HFF-Myc (cell line): ENCODE data around the gene IFITM2.

Experiments used
- DNase-seq: peaks from one replicate; pipeline ENCODE4 v3.0.0-alpha.2; 2011; ENCODE audit warnings: low read depth; ENCODE audit errors: extremely low read depth
- H3K4me3 ChIP-seq: replicated peaks from 2 replicates; pipeline ENCODE4 v1.5.1; 2011; ENCODE audit warnings: low read depth, mild to moderate bottlenecking, control low read depth, low read length
- TF ChIP-seq, protein P1 (sequence below): IDR thresholded peaks from 2 replicates; pipeline ENCODE4 v1.5.1; 2012; ENCODE audit warnings: mild to moderate bottlenecking, low read depth, low read length, control low read depth; ENCODE audit errors: missing control alignments

IFITM2 gene

DNA sequence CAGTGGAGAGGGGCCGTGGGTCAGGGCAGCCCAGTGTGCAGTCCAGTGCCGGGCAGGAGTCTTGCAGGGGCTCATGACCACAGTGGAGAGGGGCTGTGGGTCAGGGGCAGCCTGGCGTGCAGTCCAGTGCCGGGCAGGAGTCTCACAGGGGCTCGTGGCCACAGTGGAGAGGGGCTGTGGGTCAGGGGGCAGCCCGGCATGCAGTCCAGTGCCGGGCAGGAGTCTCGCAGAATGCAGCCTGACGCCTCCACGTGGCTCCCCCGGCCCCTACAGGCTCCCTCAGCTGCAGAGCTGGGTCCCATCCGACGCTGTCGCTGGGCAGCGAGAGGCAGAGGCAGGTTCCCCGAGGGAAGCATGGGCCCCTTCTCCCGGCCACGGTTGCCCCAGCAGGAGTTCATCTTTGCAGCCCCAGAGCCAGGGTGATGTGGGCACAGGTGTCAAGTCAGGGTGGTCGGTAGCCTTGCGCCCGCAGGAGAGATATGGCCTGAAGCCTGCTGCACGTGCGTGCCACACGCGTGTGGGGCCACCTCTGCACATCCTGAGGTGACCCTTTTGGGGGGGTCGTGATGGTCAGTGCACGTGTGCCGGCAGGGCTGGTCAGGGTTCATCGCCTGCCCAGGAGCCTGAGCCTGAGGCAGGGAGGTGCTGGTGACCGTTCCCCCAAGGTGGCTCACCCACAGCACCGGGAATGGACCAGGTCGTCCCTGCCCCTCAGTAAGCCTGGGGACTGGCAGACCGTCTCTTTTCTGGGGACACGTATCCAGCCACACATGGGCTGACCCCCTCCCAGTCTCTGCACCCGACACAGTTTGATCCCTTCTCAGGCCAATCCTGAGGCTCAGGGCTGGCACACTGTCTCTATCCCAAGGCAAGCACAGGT is 11.2 kb upstream of the IFITM2 start:
- no peak overlapping the region for H3K4me3 ChIP-seq
- no peak for DNase-seq
- TF ChIP-seq, protein P1, sequence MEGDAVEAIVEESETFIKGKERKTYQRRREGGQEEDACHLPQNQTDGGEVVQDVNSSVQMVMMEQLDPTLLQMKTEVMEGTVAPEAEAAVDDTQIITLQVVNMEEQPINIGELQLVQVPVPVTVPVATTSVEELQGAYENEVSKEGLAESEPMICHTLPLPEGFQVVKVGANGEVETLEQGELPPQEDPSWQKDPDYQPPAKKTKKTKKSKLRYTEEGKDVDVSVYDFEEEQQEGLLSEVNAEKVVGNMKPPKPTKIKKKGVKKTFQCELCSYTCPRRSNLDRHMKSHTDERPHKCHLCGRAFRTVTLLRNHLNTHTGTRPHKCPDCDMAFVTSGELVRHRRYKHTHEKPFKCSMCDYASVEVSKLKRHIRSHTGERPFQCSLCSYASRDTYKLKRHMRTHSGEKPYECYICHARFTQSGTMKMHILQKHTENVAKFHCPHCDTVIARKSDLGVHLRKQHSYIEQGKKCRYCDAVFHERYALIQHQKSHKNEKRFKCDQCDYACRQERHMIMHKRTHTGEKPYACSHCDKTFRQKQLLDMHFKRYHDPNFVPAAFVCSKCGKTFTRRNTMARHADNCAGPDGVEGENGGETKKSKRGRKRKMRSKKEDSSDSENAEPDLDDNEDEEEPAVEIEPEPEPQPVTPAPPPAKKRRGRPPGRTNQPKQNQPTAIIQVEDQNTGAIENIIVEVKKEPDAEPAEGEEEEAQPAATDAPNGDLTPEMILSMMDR, result no peak

DNA sequence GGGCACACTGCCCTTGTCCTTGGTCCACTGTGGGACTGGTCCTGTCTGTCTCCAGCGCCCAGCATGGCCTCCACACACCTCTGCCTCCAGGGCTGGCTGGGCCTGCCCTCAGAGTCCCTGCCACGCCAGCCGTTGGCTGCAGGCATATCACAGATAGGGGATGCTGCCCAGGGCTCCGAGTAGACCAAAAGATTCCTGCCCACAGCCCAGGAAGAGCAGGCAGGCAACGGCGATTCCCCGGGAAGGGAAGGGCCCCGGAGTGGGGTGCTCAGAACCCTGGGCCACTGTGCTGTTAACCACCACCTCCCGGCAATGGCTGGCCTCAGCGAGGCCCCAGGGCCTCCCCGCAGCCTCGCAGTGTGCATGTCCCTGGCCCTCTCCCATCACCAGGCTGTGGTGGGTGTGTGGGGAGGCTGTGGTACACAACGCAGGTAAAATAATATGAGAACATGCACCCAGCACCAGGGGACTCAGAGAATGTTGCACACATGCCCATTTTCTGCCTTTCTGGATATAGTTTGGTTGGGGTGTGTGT is 10.5 kb upstream of the IFITM2 start:
- DNase-seq, result no peak

DNA sequence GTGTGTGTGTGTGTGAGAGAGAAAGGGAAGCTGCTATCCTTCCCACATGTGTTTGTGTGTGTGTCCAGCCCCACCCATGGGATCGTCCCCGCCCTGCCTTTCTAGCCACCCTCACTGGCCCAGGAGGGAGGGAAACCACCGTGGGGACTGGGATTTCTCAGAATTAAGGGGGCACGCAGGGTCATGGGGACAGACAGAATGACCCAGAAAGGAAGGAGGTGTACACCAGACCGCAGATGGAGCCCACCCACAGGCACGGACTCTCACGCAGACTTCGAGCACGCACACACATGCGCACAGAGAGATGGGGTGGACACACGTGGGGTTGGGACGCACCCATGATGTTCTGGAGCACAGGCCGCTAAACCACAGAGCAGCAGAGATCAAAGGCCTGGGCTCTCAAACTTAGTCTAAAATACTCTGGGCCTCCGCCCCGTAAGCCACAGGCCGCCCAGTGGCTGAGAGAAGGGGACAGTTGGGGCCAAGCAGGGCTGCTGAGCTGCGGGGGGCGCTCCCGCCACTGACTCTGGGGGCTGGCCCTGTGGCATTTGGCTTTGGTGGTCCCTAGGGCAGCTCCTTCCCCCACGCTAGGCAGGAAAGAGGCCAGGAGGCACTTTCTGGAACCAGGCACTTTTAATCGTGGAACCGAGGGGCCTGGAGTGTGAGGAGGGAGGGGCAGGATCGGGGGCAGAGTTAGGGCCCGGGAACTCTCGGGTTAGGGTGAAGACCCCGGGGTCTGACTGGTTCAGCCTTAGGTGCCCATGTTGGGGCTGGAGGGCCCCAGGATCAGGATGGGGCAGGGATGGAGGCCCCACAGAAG is 9.8 kb upstream of the IFITM2 start:
- no peak for DNase-seq
- no peak overlapping the region for H3K4me3 ChIP-seq
- TF ChIP-seq, protein P1, result no peak

More for the DNA sequence above, 10.5 kb upstream of the IFITM2 start:
- H3K4me3 ChIP-seq, result no peak overlapping the region
- TF ChIP-seq, protein P1, result no peak

DNA sequence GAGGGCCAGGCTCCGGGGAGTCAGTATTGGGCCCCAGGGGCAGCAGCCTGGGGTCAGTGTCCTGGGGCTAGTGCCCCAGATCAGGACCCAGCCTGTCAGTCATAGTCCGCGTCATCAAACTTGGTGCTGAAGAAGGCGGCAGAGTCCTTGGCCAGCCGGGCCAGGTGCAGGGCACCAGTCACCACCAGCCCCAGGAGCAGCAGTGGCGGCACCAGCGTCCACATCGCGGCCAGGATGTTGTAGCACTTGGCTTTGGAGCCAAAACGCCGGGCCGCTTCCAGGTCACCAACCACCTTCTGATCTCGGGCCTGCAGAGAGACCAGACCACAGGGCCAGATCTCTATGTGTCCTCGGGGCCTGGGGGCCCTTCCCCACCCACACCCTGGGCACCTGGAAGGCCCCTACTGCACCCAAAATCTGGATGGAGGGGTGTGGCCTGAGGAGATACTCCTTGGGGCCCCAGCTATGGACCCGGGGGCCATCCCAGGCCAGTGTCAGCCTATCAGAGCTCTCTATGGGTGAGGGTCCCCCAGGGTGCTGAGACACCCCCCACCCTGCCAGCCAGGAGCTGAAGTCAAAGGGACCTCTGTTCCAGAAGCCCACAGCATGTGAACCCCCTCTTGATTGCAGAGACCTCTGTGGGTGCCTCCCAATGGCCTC is 9.1 kb upstream of the IFITM2 start:
- DNase-seq, result no peak
- H3K4me3 ChIP-seq, result no peak overlapping the region
- TF ChIP-seq, protein P1, result no peak

DNA sequence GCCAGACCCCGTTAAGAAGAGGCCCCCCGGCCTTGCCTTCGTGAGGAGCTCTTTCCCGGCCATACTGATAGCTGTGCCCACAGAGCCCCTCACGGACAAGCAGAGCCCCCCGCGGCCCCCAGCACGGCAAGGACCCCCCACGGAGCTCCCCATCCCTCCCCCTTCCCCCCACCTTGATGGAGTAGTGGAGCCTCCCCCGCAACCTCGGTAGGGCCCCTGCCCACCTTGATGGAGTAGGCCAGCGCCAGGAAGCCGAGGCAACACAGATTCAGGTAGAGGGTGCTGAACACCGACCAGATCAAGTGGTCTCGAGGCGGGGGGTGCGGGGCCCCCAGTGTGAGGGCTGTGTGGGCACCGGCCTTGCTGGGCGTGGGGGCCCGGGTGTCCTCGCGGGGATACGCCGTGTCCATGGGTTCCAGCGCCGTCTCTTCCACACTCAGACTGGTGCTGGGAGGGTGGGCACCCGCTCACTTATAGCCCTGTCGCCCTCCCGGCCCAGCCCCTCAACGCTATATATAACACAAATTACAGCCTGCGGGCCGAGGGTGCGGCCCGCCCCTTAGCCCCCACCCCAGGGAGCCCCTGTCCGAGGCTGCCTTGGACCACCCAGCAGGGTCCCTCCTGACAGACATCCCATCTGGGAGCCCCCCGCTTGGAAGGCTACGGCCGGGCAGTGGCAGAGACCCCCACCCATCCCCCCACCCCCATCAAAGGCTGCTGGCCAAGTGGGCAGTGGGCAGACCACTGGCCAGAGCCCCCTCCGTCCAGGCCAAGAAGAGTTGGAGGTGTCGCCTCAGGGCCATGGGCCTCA is 8.3 kb upstream of the IFITM2 start, which contains the start of gene IFITM5:
Gene IFITM5 (minus strand): TSS at position 446 of the 811 bp plus-strand sequence. CDS start 36 bp downstream, at position 410.
- no peak for DNase-seq
- TF ChIP-seq, protein P1, result no peak

More for the DNA sequence above, 8.3 kb upstream of the IFITM2 start, which contains the start of gene IFITM5:
- no peak within 1 kb of the TSS for H3K4me3 ChIP-seq
